PC-3 (cell line): ENCODE results near the gene PRSS36. TPM values are rescaled to one million over a fixed set of nuclear protein-coding genes. Genes with fewer than 3 reads are reported as not detected.
A peak's percentile ranks its signal among the peaks of the same experiment; 100 is the strongest.
"Not testable (repeated sequence)": the region's sequence is repeated elsewhere in the genome, so short reads cannot be mapped to it uniquely, and the experiment has no call there.

Source experiments
- ATAC-seq: fragments of 200-7000 bp; cut with Tn5 transposase; 2 replicates; pipeline ENCODE4 v1.9.1; 2020; ENCODE audit warnings: mild to moderate bottlenecking, moderate library complexity
- BruUV-seq: library from RNA; stranded (reverse); fragments of 400-500 nt; replicated peaks from 2 replicates; lab custom pipeline; 2021; lab: Mats Ljungman, UMichigan
- CTCF ChIA-PET: fragments of 300-600 bp; sonication (Branson Sonifier 250); formaldehyde crosslinking; loops from one replicate; lab custom pipeline; 2022; ENCODE audit warnings: antibody characterized with exemption; lab: Charles Lee
- POLR2A ChIA-PET: fragments of 300-600 bp; sonication (Branson Sonifier 250); formaldehyde crosslinking; loops from one replicate; lab custom pipeline; 2022; ENCODE audit warnings: antibody characterized with exemption; ENCODE audit not compliant: unreplicated experiment; lab: Charles Lee
- DNase-seq: peaks from one replicate; pipeline ENCODE4 v3.0.0-alpha.2; 2015
- H2AFZ ChIP-seq: fragments of 300-600 bp; sonication (generic); 2 replicates; pipeline ENCODE4 v1.6.0; 2016; ENCODE audit warnings: antibody characterized with exemption, low read length
- H3F3A ChIP-seq: fragments of 300-600 bp; sonication (generic); one replicate; pipeline ENCODE4 v1.6.0; 2017; ENCODE audit warnings: antibody characterized with exemption, low read length, control low read depth, mild to moderate bottlenecking; ENCODE audit not compliant: unreplicated experiment
- H3K27ac ChIP-seq: fragments of 300-600 bp; sonication (generic); 2 replicates; pipeline ENCODE4 v1.5.1; 2016; ENCODE audit warnings: mild to moderate bottlenecking, low read length
- H3K27me3 ChIP-seq: fragments of 300-600 bp; sonication (generic); 2 replicates; pipeline ENCODE4 v1.6.1; 2016; ENCODE audit warnings: low read length, mixed read lengths
- H3K36me3 ChIP-seq: fragments of 300-600 bp; sonication (generic); 2 replicates; pipeline ENCODE4 v1.6.1; 2016; ENCODE audit warnings: low read depth, mixed run types, low read length, mixed read lengths
- H3K4me1 ChIP-seq: fragments of 300-600 bp; sonication (generic); 2 replicates; pipeline ENCODE4 v1.5.1; 2016; ENCODE audit warnings: low read length; ENCODE audit not compliant: insufficient read depth
- H3K4me2 ChIP-seq: fragments of 300-600 bp; sonication (generic); 2 replicates; pipeline ENCODE4 v1.6.0; 2016; ENCODE audit warnings: low read length
- H3K4me3 ChIP-seq: fragments of 300-600 bp; sonication (generic); 2 replicates; pipeline ENCODE4 v1.5.1; 2016; ENCODE audit warnings: mild to moderate bottlenecking, low read length, mixed read lengths
- H3K79me2 ChIP-seq: fragments of 300-600 bp; sonication (generic); 2 replicates; pipeline ENCODE4 v1.6.1; 2017; ENCODE audit warnings: low read length, mixed read lengths
- H3K9ac ChIP-seq: fragments of 300-600 bp; sonication (generic); 2 replicates; pipeline ENCODE4 v1.6.0; 2016; ENCODE audit warnings: mild to moderate bottlenecking, low read length
- H3K9me2 ChIP-seq: fragments of 300-600 bp; sonication (generic); replicated peaks from 2 replicates; pipeline ENCODE4 v1.6.1; 2016; ENCODE audit warnings: mixed run types, low read length, mixed read lengths
- H3K9me3 ChIP-seq: fragments of 300-600 bp; sonication (generic); 2 replicates; pipeline ENCODE4 v1.6.1; 2016; ENCODE audit warnings: low read length, mixed read lengths
- H4K20me1 ChIP-seq: fragments of 300-600 bp; sonication (generic); 2 replicates; pipeline ENCODE4 v1.6.1; 2016; ENCODE audit warnings: low read length, mixed read lengths
- CTCF ChIP-seq: fragments of 300-600 bp; sonication (generic); conservative IDR thresholded peaks from 2 replicates; pipeline ENCODE4 v1.5.1; 2017; ENCODE audit warnings: antibody characterized with exemption, low read depth, mild to moderate bottlenecking, low read length
- EZH2 ChIP-seq: fragments of 300-600 bp; sonication (generic); IDR thresholded peaks from one replicate; pipeline ENCODE4 v1.6.1; 2017; ENCODE audit warnings: antibody characterized with exemption, mild to moderate bottlenecking, low read length; ENCODE audit not compliant: unreplicated experiment
- EZH2phosphoT487 ChIP-seq: fragments of 300-600 bp; sonication (generic); IDR thresholded peaks from 2 replicates; pipeline ENCODE4 v1.6.1; 2018; ENCODE audit warnings: mild to moderate bottlenecking, antibody characterized with exemption, low read length, borderline replicate concordance
- intact Hi-C: fragments of 100-400 bp; cut with micrococcal nuclease; formaldehyde crosslinking; loops from 2 replicates; pipeline ENCODE4 v1.9.0; 2023
- total RNA-seq: library from RNA; depleted of rRNA; stranded (reverse); fragments of >200 nt; gene quantifications from 2 replicates; pipeline ENCODE4 v1.2.3, GENCODE V29; 2014

PRSS36 gene
- total RNA-seq, 1 experiment from 2014 or later = 0.51 TPM

GRCh38 chr16:31177136-31177535 is 27.3 kb upstream of the PRSS36 start:
- Histone ChIP-seq H3K9me2 (no peaks in the 10 kb centered on the region), H3F3A (no peaks in the 10 kb centered on the region), H2AFZ (no peak overlapping the region), H3K27me3 (no peaks in the 10 kb centered on the region), H3K27ac (no peak overlapping the region), H3K9ac (no peak overlapping the region), H3K4me2 (no peak overlapping the region), H3K4me3 (no peak overlapping the region), H4K20me1 (peaks cover 17% of the 10 kb centered on the region), H3K9me3 (no peaks in the 10 kb centered on the region), H3K36me3 (peaks cover 8% of the 10 kb centered on the region), H3K4me1 (peaks cover 6% of the 10 kb centered on the region; the same call in 1 of the 2 replicates), H3K79me2 (peaks cover 29% of the 10 kb centered on the region)
- peak; percentile 73 for DNase-seq
- no TSS peak for BruUV-seq
- CTCF ChIA-PET = no interaction called here
- intact Hi-C loops = no loop called here
- POLR2A ChIA-PET = no interaction called here
- no peak for ATAC-seq
- TF ChIP-seq CTCF = no peak
- TF ChIP-seq EZH2 = no peak
- TF ChIP-seq EZH2phosphoT487 = no peak

GRCh38 chr16:31170048-31170447 is 20.2 kb upstream of the PRSS36 start:
- H3K27ac ChIP-seq, ATAC-seq, CTCF ChIA-PET: not testable (repeated sequence)

GRCh38 chr16:31168848-31169247 is 19.0 kb upstream of the PRSS36 start:
- H3K9ac ChIP-seq = no peak overlapping the region
- DNase-seq = peak; percentile 62
- POLR2A ChIA-PET = no interaction called here
- CTCF ChIA-PET = no interaction called here
- H3K9me2 ChIP-seq = no peaks in the 10 kb centered on the region
- no peak overlapping the region for H3K27ac ChIP-seq
- H3K4me1 ChIP-seq = no peaks in the 10 kb centered on the region; the same call in 1 of the 2 replicates
- ATAC-seq = no peak
- no peaks in the 10 kb centered on the region for H4K20me1 ChIP-seq
- no peaks in the 10 kb centered on the region for H3K9me3 ChIP-seq
- H2AFZ ChIP-seq = no peak overlapping the region
- H3K79me2 ChIP-seq = no peaks in the 10 kb centered on the region
- no peaks in the 10 kb centered on the region for H3F3A ChIP-seq
- TF ChIP-seq CTCF (no peak), EZH2phosphoT487 (no peak), EZH2 (no peak)
- H3K4me3 ChIP-seq = no peak overlapping the region
- no peaks in the 10 kb centered on the region for H3K27me3 ChIP-seq
- H3K36me3 ChIP-seq = no peaks in the 10 kb centered on the region
- intact Hi-C loops = no loop called here
- no peak overlapping the region for H3K4me2 ChIP-seq
- BruUV-seq = no TSS peak

More at GRCh38 chr16:31170048-31170447, 20.2 kb upstream of the PRSS36 start:
- H3K9me2 ChIP-seq, H3K4me3 ChIP-seq, H3K27me3 ChIP-seq, H3K9ac ChIP-seq, POLR2A ChIA-PET, H3K36me3 ChIP-seq, H3K4me2 ChIP-seq, H2AFZ ChIP-seq, H3K4me1 ChIP-seq, intact Hi-C loops, BruUV-seq, H3K9me3 ChIP-seq, DNase-seq, H4K20me1 ChIP-seq, H3K79me2 ChIP-seq, H3F3A ChIP-seq: not testable (repeated sequence)
